LNCaP clone FGC (cell line): ENCODE data around the gene ANK3.

Source experiments
- DNase-seq: peaks from one replicate; pipeline ENCODE4 v3.0.0-alpha.2; 2011; ENCODE audit warnings: low read depth
- H3K4me3 ChIP-seq: 2 replicates; pipeline ENCODE4 v1.5.1; 2011; ENCODE audit warnings: mild to moderate bottlenecking, low read depth, low read length, control low read depth
- TF ChIP-seq, protein P1 (sequence below): IDR thresholded peaks from 2 replicates; pipeline ENCODE4 v1.5.1; 2012; ENCODE audit warnings: mild to moderate bottlenecking; ENCODE audit not compliant: control insufficient read depth, insufficient read depth; ENCODE audit errors: extremely low read depth

The ANK3 gene

DNA sequence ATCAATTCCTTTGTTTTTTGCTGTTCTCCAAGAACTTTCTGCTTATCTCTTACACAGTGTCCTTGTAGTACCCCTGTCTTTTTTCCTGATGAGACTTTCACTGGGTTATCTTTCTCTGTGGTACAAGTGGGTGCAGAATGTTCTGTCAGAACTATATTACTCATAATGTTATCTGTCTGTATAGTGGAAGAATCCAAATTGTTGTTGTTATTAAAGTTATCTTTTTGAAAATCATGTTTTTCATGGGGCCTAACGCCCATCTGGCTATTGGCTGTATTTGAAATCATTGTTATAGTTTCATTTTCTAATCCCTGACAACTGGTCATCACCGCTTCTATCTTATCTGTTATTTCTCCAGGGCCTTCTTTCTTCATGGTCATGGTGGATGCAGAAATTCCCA, 320.4 kb downstream of the ANK3 start:
- TF ChIP-seq, protein P1, sequence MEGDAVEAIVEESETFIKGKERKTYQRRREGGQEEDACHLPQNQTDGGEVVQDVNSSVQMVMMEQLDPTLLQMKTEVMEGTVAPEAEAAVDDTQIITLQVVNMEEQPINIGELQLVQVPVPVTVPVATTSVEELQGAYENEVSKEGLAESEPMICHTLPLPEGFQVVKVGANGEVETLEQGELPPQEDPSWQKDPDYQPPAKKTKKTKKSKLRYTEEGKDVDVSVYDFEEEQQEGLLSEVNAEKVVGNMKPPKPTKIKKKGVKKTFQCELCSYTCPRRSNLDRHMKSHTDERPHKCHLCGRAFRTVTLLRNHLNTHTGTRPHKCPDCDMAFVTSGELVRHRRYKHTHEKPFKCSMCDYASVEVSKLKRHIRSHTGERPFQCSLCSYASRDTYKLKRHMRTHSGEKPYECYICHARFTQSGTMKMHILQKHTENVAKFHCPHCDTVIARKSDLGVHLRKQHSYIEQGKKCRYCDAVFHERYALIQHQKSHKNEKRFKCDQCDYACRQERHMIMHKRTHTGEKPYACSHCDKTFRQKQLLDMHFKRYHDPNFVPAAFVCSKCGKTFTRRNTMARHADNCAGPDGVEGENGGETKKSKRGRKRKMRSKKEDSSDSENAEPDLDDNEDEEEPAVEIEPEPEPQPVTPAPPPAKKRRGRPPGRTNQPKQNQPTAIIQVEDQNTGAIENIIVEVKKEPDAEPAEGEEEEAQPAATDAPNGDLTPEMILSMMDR = no peak
- DNase-seq = no peak
- no peak overlapping the region for H3K4me3 ChIP-seq

GRCh38 chr10:60050366-60050765, 339.3 kb downstream of the ANK3 start:
- DNase-seq = no peak
- no peak overlapping the region for H3K4me3 ChIP-seq
- TF ChIP-seq, protein P1 = no peak

DNA sequence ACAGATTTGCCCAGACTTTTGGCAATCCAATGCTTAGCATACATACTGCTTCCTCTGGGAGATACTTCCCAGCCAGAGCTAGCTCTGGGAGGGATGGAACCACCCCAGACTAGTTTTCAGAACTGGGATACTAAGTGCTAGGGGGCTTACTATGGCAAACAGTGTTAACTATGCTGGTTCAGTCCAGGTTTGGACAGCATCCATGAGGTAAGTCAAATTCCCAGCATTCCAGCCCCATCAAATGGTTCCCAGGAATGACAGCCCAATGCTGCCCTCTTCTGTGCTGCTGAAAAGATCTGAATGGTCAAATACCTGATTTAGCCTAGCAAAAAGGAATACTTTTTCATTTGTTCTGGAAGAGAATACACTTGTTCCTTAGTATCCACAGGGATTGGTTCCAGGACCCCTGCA, 341.6 kb downstream of the ANK3 start:
- DNase-seq = no peak
- TF ChIP-seq, protein P1 = peak; percentile 43
- no peak overlapping the region for H3K4me3 ChIP-seq

- no peak for DNase-seq
- H3K4me3 ChIP-seq = no peak overlapping the region
- TF ChIP-seq, protein P1 = no peak
Measured at GRCh38 chr10:60045571-60045970, 344.1 kb downstream of the ANK3 start.

DNA sequence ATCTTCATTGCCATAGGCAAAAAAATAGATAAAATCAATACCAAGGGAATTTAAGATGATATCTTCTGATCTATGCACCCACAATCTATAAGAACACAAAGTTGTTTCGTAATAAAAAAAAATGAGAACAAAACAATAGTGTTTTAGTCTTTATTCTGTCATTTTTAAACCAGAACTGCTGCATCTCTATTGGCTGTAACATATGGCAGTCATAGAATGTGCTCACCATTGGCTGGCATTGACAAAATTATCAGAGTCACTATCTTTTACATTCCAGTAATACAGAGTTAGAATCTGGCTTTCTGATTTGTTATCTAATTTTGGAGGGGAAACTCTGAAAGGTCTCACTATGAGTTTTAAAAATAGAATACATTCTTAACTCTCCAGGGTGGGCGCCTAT, 344.7 kb downstream of the ANK3 start:
- TF ChIP-seq, protein P1 = no peak
- no peak overlapping the region for H3K4me3 ChIP-seq
- no peak for DNase-seq

- TF ChIP-seq, protein P1 = no peak
- no peak overlapping the region for H3K4me3 ChIP-seq
- DNase-seq = no peak
Measured at GRCh38 chr10:60044242-60044641, 345.4 kb downstream of the ANK3 start.

GRCh38 chr10:60043561-60044241, 346.0 kb downstream of the ANK3 start:
- no peak overlapping the region for H3K4me3 ChIP-seq
- DNase-seq = no peak
- TF ChIP-seq, protein P1 = no peak
